Astrocyte (in vitro differentiated cells and primary cell): ENCODE results near the gene IGFN1. TPM values are rescaled to one million over a fixed set of nuclear protein-coding genes. Genes with fewer than 3 reads are reported as not detected.

Source experiments
- DNase-seq: peaks from one replicate; pipeline ENCODE4 v3.0.0-alpha.2; 2010; ENCODE audit warnings: low read depth
- FAIRE-seq: peaks from 2 replicates; lab custom pipeline; 2011; peaks lifted over from hg19 to GRCh38; lab: Jason Lieb, UNC
- H2AFZ ChIP-seq: 2 replicates; pipeline ENCODE4 v1.6.0; 2012; ENCODE audit warnings: low read depth, low read length, inconsistent platforms
- H3K27ac ChIP-seq: 2 replicates; pipeline ENCODE4 v1.5.1; 2011; ENCODE audit warnings: low read depth, low read length, inconsistent platforms
- H3K27me3 ChIP-seq: 2 replicates; pipeline ENCODE4 v1.6.0; 2011; ENCODE audit warnings: low read length, inconsistent platforms; ENCODE audit not compliant: insufficient read depth
- H3K36me3 ChIP-seq: 2 replicates; pipeline ENCODE4 v1.5.1; 2011; ENCODE audit warnings: low read length, inconsistent platforms; ENCODE audit not compliant: insufficient read depth
- H3K4me1 ChIP-seq: 2 replicates; pipeline ENCODE4 v1.5.1; 2011; ENCODE audit warnings: low read length, inconsistent platforms; ENCODE audit not compliant: insufficient read depth
- H3K4me2 ChIP-seq: 2 replicates; pipeline ENCODE4 v1.6.0; 2012; ENCODE audit warnings: low read length, inconsistent platforms
- H3K4me3 ChIP-seq: 2 replicates; pipeline ENCODE4 v1.5.1; 2011; ENCODE audit warnings: low read depth, mild to moderate bottlenecking, low read length, inconsistent platforms; ENCODE audit not compliant: insufficient read depth
- H3K79me2 ChIP-seq: 2 replicates; pipeline ENCODE4 v1.6.0; 2012; ENCODE audit warnings: mild to moderate bottlenecking, low read length, inconsistent platforms; ENCODE audit not compliant: insufficient read depth
- H3K9ac ChIP-seq: 2 replicates; pipeline ENCODE4 v1.6.0; 2012; ENCODE audit warnings: mild to moderate bottlenecking, low read length, inconsistent platforms
- H3K9me3 ChIP-seq: 2 replicates; pipeline ENCODE4 v1.5.1; 2012; ENCODE audit warnings: low read depth, mild to moderate bottlenecking, low read length, inconsistent platforms; ENCODE audit not compliant: insufficient read depth
- H4K20me1 ChIP-seq: 2 replicates; pipeline ENCODE4 v1.6.0; 2012; ENCODE audit warnings: low read length, inconsistent platforms; ENCODE audit not compliant: insufficient read depth
- H3K27ac Mint-ChIP-seq: one replicate; pipeline ENCODE4 v1.8.0; 2021; ENCODE audit warnings: mild to moderate bottlenecking, mixed read lengths; ENCODE audit not compliant: unreplicated experiment
- H3K27me3 Mint-ChIP-seq: one replicate; pipeline ENCODE4 v1.8.0; 2021; ENCODE audit warnings: low read depth, mixed read lengths; ENCODE audit not compliant: unreplicated experiment
- H3K36me3 Mint-ChIP-seq: one replicate; pipeline ENCODE4 v1.8.0; 2021; ENCODE audit warnings: low read depth, mixed read lengths; ENCODE audit not compliant: unreplicated experiment
- H3K4me1 Mint-ChIP-seq: one replicate; pipeline ENCODE4 v1.8.0; 2021; ENCODE audit warnings: low read depth, mixed read lengths; ENCODE audit not compliant: unreplicated experiment
- H3K4me3 Mint-ChIP-seq: one replicate; pipeline ENCODE4 v1.8.0; 2021; ENCODE audit warnings: mild to moderate bottlenecking, moderate library complexity, mixed read lengths; ENCODE audit not compliant: unreplicated experiment
- H3K9me3 Mint-ChIP-seq: one replicate; pipeline ENCODE4 v1.8.0; 2021; ENCODE audit warnings: mild to moderate bottlenecking, mixed read lengths; ENCODE audit not compliant: unreplicated experiment
- EZH2 ChIP-seq: IDR thresholded peaks from 2 replicates; pipeline ENCODE4 v1.6.1; 2012; ENCODE audit warnings: mild to moderate bottlenecking, low read length, inconsistent platforms; ENCODE audit not compliant: insufficient read depth
- total RNA-seq: library from RNA; stranded (reverse); gene quantifications from 2 replicates; pipeline ENCODE4 v1.2.1, GENCODE V29; 2021
- TF ChIP-seq, protein P1 (sequence below): IDR thresholded peaks from 2 replicates; pipeline ENCODE4 v1.5.1; 2011; ENCODE audit warnings: low read depth, mild to moderate bottlenecking, inconsistent platforms, low read length, moderate library complexity; ENCODE audit not compliant: insufficient read depth

IGFN1 gene
- total RNA-seq, 1 donor from 2014 or later = 0.02 TPM

DNA sequence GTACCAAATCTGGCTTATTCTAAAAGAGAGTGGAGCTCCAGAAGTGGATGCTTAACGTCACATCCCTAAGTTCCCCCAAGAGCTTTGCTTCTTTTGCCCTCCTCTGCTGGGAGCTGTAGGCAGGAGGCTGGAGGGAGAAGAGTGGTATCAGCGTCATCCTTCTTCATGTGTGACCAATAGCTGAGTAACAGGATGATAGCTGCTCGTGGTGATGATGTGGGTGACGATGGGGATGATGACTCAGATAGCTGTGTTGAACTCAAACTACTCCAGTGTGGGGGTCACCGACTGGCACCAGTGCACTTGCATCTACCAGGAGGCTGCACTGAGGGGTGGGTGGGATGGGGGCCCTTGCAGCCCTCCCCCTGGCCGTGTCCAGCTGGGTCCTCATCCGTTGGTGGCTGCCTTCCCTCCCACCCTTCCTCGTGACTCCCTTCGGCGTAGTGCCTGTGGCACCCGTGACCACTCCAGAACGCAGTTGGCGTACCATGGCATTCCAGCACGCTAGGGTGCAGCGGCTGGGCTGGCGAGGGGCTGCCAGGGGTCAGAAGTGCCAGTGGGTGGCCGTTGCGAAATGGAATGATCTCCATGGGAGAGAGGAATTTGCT is 1.1 kb downstream of the IGFN1 start:
- H3K27me3 ChIP-seq = no peaks in the 10 kb centered on the region
- H2AFZ ChIP-seq = peak overlapping the region; percentile 29
- H4K20me1 ChIP-seq = no peaks in the 10 kb centered on the region
- Mint-ChIP-seq H3K9me3 (peaks cover 3% of the 10 kb centered on the region), H3K36me3 (no peaks in the 10 kb centered on the region), H3K4me3 (no peak overlapping the region), H3K4me1 (peaks cover 5% of the 10 kb centered on the region), H3K27me3 (peaks cover 44% of the 10 kb centered on the region), H3K27ac (no peak overlapping the region)
- peaks cover 14% of the 10 kb centered on the region for H3K4me1 ChIP-seq
- DNase-seq = peak; percentile 88
- H3K36me3 ChIP-seq = no peaks in the 10 kb centered on the region
- TF ChIP-seq EZH2 = no peak
- TF ChIP-seq, protein P1, sequence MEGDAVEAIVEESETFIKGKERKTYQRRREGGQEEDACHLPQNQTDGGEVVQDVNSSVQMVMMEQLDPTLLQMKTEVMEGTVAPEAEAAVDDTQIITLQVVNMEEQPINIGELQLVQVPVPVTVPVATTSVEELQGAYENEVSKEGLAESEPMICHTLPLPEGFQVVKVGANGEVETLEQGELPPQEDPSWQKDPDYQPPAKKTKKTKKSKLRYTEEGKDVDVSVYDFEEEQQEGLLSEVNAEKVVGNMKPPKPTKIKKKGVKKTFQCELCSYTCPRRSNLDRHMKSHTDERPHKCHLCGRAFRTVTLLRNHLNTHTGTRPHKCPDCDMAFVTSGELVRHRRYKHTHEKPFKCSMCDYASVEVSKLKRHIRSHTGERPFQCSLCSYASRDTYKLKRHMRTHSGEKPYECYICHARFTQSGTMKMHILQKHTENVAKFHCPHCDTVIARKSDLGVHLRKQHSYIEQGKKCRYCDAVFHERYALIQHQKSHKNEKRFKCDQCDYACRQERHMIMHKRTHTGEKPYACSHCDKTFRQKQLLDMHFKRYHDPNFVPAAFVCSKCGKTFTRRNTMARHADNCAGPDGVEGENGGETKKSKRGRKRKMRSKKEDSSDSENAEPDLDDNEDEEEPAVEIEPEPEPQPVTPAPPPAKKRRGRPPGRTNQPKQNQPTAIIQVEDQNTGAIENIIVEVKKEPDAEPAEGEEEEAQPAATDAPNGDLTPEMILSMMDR = no peak
- FAIRE-seq = peak; percentile 94
- H3K9ac ChIP-seq = peak overlapping the region; percentile 50
- peak overlapping the region; percentile 51 for H3K4me2 ChIP-seq
- H3K79me2 ChIP-seq = no peaks in the 10 kb centered on the region
- H3K9me3 ChIP-seq = no peaks in the 10 kb centered on the region
- peak overlapping the region; percentile 40 for H3K27ac ChIP-seq
- no peak overlapping the region for H3K4me3 ChIP-seq

DNA sequence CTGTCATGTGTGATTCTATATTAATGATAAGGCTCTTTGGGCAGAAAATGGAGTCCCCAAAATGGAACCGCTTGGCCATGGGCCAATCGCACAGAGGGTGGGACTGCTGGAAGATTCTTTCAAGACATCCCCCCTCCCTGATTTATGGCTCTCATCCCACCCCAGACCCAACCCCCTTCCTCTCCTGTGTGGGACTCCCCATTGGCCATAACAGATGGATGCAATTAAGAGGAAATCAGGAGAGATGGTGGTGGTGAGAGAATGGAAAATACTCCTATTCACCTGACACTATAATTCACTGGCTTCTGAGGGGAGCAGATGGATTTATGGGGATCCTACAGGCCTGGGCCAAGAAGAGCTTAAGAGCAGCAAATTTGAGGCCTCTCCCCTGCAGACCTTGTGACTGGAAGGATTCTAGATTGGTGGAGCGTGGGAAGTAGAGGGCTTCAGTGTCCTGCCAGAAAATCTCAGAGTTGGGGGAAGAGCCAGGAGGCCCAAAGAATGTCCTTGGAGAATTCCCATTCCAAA is 1.7 kb downstream of the IGFN1 start:
- no peaks in the 10 kb centered on the region for H3K36me3 ChIP-seq
- no peaks in the 10 kb centered on the region for H3K27me3 ChIP-seq
- peak overlapping the region; percentile 40 for H3K27ac ChIP-seq
- H3K4me3 ChIP-seq = no peak overlapping the region
- H3K27me3 Mint-ChIP-seq = peaks cover 45% of the 10 kb centered on the region
- no peaks in the 10 kb centered on the region for H3K9me3 ChIP-seq
- H3K4me1 ChIP-seq = peaks cover 14% of the 10 kb centered on the region
- FAIRE-seq = no peak
- TF ChIP-seq, protein P1 = no peak
- TF ChIP-seq EZH2 = no peak
- no peaks in the 10 kb centered on the region for H4K20me1 ChIP-seq
- H3K9me3 Mint-ChIP-seq = peaks cover 3% of the 10 kb centered on the region
- DNase-seq = no peak
- H2AFZ ChIP-seq = no peak overlapping the region
- peaks cover 5% of the 10 kb centered on the region for H3K4me1 Mint-ChIP-seq
- H3K4me3 Mint-ChIP-seq = no peak overlapping the region
- H3K4me2 ChIP-seq = no peak overlapping the region
- H3K27ac Mint-ChIP-seq = no peak overlapping the region
- no peaks in the 10 kb centered on the region for H3K36me3 Mint-ChIP-seq
- H3K9ac ChIP-seq = no peak overlapping the region
- no peaks in the 10 kb centered on the region for H3K79me2 ChIP-seq

DNA sequence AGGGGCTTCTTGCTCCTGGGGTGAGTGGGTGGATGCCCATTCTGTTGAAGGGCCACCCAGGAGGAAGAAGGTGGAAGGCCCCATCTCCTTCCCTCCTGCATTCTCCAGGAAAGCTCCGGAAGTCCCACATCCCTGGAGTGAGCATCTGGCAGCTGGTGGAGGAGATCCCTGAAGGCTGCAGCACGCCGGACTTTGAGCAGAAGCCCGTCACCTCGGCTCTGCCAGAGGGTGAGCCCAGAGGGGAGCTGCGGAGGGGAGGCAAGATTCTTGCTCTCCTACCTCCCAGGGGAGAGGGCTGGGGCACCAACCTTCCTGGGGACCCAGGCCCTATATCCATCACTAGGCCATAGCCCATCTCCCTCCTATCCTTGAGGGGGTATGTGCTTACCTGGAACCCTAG is 3.4 kb downstream of the IGFN1 start:
- Mint-ChIP-seq H3K27me3 (peaks cover 39% of the 10 kb centered on the region), H3K27ac (no peak overlapping the region)
- H3K9ac ChIP-seq = no peak overlapping the region

More for the DNA sequence above, 3.4 kb downstream of the IGFN1 start:
- H3K4me2 ChIP-seq = no peak overlapping the region
- H3K27ac ChIP-seq = no peak overlapping the region
- H3K4me1 ChIP-seq = peaks cover 14% of the 10 kb centered on the region
- no peaks in the 10 kb centered on the region for H3K79me2 ChIP-seq
- no peaks in the 10 kb centered on the region for H3K27me3 ChIP-seq
- Mint-ChIP-seq H3K9me3 (peaks cover 3% of the 10 kb centered on the region), H3K4me1 (peaks cover 5% of the 10 kb centered on the region), H3K36me3 (no peaks in the 10 kb centered on the region), H3K4me3 (no peak overlapping the region)
- no peak for TF ChIP-seq EZH2
- TF ChIP-seq, protein P1 = no peak
- H2AFZ ChIP-seq = no peak overlapping the region
- DNase-seq = no peak
- no peaks in the 10 kb centered on the region for H4K20me1 ChIP-seq
- no peaks in the 10 kb centered on the region for H3K9me3 ChIP-seq
- FAIRE-seq = no peak
- no peaks in the 10 kb centered on the region for H3K36me3 ChIP-seq
- no peak overlapping the region for H3K4me3 ChIP-seq
